Hepatocyte (in vitro differentiated cells): ENCODE data around the gene PTGIS.

Source experiments
- EZH2 ChIP-seq: fragments of 200-600 bp; sonication (generic); IDR thresholded peaks from 2 replicates; pipeline ENCODE4 v1.6.1; 2016; ENCODE audit warnings: antibody characterized with exemption, mild to moderate bottlenecking, borderline replicate concordance
- TF ChIP-seq, protein P1 (sequence below): fragments of 200-600 bp; sonication (generic); IDR thresholded peaks from 2 replicates; pipeline ENCODE4 v1.5.1; 2016; ENCODE audit warnings: antibody characterized with exemption, mild to moderate bottlenecking; ENCODE audit not compliant: poor library complexity

- TF ChIP-seq, protein P1, sequence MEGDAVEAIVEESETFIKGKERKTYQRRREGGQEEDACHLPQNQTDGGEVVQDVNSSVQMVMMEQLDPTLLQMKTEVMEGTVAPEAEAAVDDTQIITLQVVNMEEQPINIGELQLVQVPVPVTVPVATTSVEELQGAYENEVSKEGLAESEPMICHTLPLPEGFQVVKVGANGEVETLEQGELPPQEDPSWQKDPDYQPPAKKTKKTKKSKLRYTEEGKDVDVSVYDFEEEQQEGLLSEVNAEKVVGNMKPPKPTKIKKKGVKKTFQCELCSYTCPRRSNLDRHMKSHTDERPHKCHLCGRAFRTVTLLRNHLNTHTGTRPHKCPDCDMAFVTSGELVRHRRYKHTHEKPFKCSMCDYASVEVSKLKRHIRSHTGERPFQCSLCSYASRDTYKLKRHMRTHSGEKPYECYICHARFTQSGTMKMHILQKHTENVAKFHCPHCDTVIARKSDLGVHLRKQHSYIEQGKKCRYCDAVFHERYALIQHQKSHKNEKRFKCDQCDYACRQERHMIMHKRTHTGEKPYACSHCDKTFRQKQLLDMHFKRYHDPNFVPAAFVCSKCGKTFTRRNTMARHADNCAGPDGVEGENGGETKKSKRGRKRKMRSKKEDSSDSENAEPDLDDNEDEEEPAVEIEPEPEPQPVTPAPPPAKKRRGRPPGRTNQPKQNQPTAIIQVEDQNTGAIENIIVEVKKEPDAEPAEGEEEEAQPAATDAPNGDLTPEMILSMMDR, result no peak
- TF ChIP-seq EZH2, result no peak
These were observed 111.3 kb downstream of the PTGIS start for GRCh38 chr20:49456646-49457045.
